ENCODE data around the gene TCAP.
"Not testable (repeated sequence)": the region's sequence is repeated elsewhere in the genome, so short reads cannot be mapped to it uniquely, and the experiment has no call there.

DNA sequence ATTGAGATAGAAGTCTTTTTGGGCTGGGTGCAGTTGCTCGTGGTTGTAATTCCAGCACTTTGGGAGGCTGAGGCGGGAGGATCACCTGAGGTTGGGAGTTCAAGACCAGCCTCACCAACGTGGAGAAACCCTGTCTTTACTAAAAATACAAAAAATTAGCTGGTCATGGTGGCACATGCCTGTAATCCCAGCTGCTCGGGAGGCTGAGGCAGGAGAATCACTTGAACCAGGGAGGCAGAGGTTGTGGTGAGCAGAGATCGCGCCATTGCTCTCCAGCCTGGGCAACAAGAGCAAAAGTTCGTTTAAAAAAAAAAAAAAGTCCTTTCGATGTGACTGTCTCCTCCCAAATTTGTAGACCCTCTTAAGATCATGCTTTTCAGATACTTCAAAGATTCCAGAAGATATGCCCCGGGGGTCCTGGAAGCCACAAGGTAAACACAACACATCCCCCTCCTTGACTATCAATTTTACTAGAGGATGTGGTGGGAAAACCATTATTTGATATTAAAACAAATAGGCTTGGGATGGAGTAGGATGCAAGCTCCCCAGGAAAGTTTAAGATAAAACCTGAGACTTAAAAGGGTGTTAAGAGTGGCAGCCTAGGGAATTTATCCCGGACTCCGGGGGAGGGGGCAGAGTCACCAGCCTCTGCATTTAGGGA is 34.1 kb downstream of the TCAP start:
- TF ChIP-seq, protein P1, sequence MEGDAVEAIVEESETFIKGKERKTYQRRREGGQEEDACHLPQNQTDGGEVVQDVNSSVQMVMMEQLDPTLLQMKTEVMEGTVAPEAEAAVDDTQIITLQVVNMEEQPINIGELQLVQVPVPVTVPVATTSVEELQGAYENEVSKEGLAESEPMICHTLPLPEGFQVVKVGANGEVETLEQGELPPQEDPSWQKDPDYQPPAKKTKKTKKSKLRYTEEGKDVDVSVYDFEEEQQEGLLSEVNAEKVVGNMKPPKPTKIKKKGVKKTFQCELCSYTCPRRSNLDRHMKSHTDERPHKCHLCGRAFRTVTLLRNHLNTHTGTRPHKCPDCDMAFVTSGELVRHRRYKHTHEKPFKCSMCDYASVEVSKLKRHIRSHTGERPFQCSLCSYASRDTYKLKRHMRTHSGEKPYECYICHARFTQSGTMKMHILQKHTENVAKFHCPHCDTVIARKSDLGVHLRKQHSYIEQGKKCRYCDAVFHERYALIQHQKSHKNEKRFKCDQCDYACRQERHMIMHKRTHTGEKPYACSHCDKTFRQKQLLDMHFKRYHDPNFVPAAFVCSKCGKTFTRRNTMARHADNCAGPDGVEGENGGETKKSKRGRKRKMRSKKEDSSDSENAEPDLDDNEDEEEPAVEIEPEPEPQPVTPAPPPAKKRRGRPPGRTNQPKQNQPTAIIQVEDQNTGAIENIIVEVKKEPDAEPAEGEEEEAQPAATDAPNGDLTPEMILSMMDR (IDR thresholded peaks at IDR 0.05) = not testable (repeated sequence)
- TF ChIP-seq, protein P2, sequence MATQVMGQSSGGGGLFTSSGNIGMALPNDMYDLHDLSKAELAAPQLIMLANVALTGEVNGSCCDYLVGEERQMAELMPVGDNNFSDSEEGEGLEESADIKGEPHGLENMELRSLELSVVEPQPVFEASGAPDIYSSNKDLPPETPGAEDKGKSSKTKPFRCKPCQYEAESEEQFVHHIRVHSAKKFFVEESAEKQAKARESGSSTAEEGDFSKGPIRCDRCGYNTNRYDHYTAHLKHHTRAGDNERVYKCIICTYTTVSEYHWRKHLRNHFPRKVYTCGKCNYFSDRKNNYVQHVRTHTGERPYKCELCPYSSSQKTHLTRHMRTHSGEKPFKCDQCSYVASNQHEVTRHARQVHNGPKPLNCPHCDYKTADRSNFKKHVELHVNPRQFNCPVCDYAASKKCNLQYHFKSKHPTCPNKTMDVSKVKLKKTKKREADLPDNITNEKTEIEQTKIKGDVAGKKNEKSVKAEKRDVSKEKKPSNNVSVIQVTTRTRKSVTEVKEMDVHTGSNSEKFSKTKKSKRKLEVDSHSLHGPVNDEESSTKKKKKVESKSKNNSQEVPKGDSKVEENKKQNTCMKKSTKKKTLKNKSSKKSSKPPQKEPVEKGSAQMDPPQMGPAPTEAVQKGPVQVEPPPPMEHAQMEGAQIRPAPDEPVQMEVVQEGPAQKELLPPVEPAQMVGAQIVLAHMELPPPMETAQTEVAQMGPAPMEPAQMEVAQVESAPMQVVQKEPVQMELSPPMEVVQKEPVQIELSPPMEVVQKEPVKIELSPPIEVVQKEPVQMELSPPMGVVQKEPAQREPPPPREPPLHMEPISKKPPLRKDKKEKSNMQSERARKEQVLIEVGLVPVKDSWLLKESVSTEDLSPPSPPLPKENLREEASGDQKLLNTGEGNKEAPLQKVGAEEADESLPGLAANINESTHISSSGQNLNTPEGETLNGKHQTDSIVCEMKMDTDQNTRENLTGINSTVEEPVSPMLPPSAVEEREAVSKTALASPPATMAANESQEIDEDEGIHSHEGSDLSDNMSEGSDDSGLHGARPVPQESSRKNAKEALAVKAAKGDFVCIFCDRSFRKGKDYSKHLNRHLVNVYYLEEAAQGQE (IDR thresholded peaks at IDR 0.05; ENCODE audit: insufficient read depth in 1 of 2, low read depth in 2 of 2, low read length in 1 of 2) = not testable (repeated sequence)
- not testable (repeated sequence) for TF ChIP-seq SIN3A (IDR thresholded peaks at IDR 0.05; ENCODE audit: borderline replicate concordance, insufficient read depth, low read depth, low read length); POLR2AphosphoS5 (IDR thresholded peaks at IDR 0.05; ENCODE audit: low read depth, low read length); TCF7L2 (IDR thresholded peaks at IDR 0.05; ENCODE audit: low read depth, low read length)
